ENCODE data around the gene DCC.

DNA sequence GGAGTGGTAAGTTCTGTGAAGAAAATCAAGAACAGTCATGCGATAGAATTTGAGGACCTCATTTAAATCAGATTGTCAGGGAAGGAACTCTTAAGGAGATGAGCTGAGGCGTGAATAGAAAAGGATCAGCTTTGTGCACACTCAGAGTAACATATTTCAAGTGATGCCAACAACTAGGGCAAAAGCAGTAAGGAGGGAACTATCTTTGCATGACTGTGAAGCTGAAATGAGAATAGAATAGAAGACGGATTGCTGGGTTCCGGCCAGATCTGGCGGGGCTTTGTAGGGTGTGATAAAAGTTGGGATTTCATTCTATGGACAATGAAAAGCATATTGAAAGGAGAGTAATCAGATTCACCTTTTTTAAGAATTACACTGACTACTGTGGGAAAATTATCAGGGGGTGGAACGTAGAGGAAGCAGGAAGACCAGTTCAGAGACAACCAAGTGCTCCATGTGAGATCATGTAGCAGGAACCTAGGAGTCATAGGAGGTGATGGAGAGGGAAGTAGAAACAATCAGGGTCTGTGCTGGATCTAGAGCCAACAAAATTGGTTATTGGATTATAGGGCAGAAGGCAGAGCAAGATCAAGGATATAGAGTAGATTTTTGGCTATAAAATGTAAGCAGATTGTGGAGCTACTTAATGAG, 884.3 kb downstream of the DCC start:
- no peak for TF ChIP-seq GATA2 (IDR thresholded peaks at IDR 0.05; ENCODE audit: low read depth, low read length)
- no peak for TF ChIP-seq GATA3 (IDR thresholded peaks at IDR 0.05; ENCODE audit: low read depth, low read length)
